ENCODE data around the gene SLC22A31. TPM values are rescaled to one million over a fixed set of nuclear protein-coding genes. Genes with fewer than 3 reads are reported as not detected.

The SLC22A31 gene
- total and polyA plus RNA-seq, 9 of the 15 experiments (the other 6 are each of a cell fraction or from before 2014, with no cell fraction given), result 0.29 to 2.2 (median 0.47) TPM; not detected in 3

DNA sequence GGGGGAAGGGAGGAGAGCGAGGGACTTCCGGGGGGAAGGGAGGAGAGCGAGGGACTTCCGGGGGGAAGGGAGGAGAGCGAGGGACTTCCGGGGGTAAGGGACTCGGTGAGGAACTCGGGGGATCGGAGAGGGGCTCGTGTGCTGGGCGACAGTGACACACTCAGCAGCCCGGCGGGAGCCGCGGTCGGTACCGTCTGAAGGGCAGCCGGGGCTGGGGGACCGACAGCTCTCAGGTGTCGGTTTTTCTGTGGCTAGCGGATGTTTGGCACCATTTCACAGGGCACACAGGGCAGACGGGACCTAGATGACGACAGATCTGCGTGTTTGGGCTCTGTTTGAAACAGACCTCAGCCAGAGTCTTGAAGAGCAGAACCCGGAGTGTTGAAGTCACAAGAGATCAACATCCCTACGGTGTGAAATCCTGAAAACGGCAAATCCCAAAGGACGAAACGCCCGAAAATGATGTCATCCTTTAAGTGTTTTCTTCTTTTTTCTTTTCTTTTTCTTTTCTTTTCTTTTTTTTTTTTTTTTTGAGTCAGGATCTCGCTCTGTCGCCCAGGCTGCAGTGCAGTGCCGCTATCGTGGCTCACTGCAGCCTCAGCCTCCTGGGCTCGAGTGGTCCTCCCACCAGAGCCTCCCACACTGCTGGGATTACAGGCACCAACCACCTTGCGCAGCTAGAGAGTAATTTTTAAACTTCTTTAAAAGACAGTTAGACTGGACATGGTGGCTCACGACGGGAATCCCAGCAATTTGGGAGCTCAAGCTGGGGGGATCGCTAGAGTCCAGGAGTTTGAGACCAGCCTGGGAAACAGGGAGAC, 41.1 kb upstream of the SLC22A31 start (continued):
- TF ChIP-seq FOSL1 (tag; conservative IDR thresholded peaks at IDR 0.05) (0 out of 2 replicates have a peak, but pooled peaks have one; percentile 36), SMARCA4 (IDR thresholded peaks at IDR 0.05) (0 out of 2 replicates have a peak, but pooled peaks have one; percentile 61), DDX20 (tag; IDR thresholded peaks at IDR 0.05; ENCODE audit: low read depth) (no peak), ETV5 (CRISPR knock-in tag; IDR thresholded peaks at IDR 0.05; ENCODE audit: low read depth) (peak; percentile 96), TAF9B (IDR thresholded peaks at IDR 0.05; ENCODE audit: partially characterized antibody) (peak; percentile 79), TOE1 (IDR thresholded peaks at IDR 0.05; ENCODE audit: borderline replicate concordance) (peak; percentile 19; the same call in 1 of the 2 replicates), TOE1 (CRISPR knock-in tag; IDR thresholded peaks at IDR 0.05; ENCODE audit: borderline replicate concordance, low read depth) (peak; percentile 64), HMG20B (CRISPR knock-in tag; IDR thresholded peaks at IDR 0.05) (no peak), SP1 (CRISPR knock-in tag; IDR thresholded peaks at IDR 0.05) (peak; percentile 85), SUPT5H (IDR thresholded peaks at IDR 0.05) (peak; percentile 98), ETS2 (tag; IDR thresholded peaks at IDR 0.05; ENCODE audit: borderline replicate concordance, poor library complexity, severe bottlenecking) (no peak), RBM22 (IDR thresholded peaks at IDR 0.05; ENCODE audit: low read depth, low read length, poor library complexity, severe bottlenecking) (peak; percentile 64), CBX1 (IDR thresholded peaks at IDR 0.05; ENCODE audit: low read depth) (peak; percentile 16; the same call in 1 of the 2 replicates), ZNF212 (CRISPR knock-in tag; IDR thresholded peaks at IDR 0.05) (0 out of 2 replicates have a peak, but pooled peaks have one; percentile 38), E2F3 (CRISPR knock-in tag; IDR thresholded peaks at IDR 0.05) (0 out of 2 replicates have a peak, but pooled peaks have one; percentile 25), RBBP5 (IDR thresholded peaks at IDR 0.05; ENCODE audit: borderline replicate concordance, insufficient read depth, low read length, poor library complexity, severe bottlenecking) (peak; percentile 71), ZNF830 (CRISPR knock-in tag; IDR thresholded peaks at IDR 0.05) (0 out of 2 replicates have a peak, but pooled peaks have one; percentile 37), ASH1L (IDR thresholded peaks at IDR 0.05; ENCODE audit: borderline replicate concordance, low read depth, partially characterized antibody) (peak; percentile 37)
- TF ChIP-seq, protein P1, sequence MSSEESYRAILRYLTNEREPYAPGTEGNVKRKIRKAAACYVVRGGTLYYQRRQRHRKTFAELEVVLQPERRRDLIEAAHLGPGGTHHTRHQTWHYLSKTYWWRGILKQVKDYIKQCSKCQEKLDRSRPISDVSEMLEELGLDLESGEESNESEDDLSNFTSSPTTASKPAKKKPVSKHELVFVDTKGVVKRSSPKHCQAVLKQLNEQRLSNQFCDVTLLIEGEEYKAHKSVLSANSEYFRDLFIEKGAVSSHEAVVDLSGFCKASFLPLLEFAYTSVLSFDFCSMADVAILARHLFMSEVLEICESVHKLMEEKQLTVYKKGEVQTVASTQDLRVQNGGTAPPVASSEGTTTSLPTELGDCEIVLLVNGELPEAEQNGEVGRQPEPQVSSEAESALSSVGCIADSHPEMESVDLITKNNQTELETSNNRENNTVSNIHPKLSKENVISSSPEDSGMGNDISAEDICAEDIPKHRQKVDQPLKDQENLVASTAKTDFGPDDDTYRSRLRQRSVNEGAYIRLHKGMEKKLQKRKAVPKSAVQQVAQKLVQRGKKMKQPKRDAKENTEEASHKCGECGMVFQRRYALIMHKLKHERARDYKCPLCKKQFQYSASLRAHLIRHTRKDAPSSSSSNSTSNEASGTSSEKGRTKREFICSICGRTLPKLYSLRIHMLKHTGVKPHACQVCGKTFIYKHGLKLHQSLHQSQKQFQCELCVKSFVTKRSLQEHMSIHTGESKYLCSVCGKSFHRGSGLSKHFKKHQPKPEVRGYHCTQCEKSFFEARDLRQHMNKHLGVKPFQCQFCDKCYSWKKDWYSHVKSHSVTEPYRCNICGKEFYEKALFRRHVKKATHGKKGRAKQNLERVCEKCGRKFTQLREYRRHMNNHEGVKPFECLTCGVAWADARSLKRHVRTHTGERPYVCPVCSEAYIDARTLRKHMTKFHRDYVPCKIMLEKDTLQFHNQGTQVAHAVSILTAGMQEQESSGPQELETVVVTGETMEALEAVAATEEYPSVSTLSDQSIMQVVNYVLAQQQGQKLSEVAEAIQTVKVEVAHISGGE (CRISPR knock-in tag; IDR thresholded peaks at IDR 0.05), result peak; percentile 85 to 99 (median 96); a peak in 5 of 6 replicates
- TF ChIP-seq, protein P2, sequence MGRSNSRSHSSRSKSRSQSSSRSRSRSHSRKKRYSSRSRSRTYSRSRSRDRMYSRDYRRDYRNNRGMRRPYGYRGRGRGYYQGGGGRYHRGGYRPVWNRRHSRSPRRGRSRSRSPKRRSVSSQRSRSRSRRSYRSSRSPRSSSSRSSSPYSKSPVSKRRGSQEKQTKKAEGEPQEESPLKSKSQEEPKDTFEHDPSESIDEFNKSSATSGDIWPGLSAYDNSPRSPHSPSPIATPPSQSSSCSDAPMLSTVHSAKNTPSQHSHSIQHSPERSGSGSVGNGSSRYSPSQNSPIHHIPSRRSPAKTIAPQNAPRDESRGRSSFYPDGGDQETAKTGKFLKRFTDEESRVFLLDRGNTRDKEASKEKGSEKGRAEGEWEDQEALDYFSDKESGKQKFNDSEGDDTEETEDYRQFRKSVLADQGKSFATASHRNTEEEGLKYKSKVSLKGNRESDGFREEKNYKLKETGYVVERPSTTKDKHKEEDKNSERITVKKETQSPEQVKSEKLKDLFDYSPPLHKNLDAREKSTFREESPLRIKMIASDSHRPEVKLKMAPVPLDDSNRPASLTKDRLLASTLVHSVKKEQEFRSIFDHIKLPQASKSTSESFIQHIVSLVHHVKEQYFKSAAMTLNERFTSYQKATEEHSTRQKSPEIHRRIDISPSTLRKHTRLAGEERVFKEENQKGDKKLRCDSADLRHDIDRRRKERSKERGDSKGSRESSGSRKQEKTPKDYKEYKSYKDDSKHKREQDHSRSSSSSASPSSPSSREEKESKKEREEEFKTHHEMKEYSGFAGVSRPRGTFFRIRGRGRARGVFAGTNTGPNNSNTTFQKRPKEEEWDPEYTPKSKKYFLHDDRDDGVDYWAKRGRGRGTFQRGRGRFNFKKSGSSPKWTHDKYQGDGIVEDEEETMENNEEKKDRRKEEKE (IDR thresholded peaks at IDR 0.05; ENCODE audit: borderline replicate concordance in 1 of 2, control insufficient read depth in 1 of 2, low read depth in 2 of 2, low read length in 1 of 2), result peak in 1 of 2 experiments; percentile 95; a peak in 1 of 4 replicates
